Fibroblast of lung (primary cell): ENCODE results near the gene RBM27.

Experiments used
- CTCF ChIP-seq, 2 donors: IDR thresholded peaks in 1 of 2; conservative IDR thresholded peaks in 1 of 2; 1 replicate in 1 of 2; 2 replicates in 1 of 2; pipeline ENCODE4 v1.5.1; 2011 to 2012; ENCODE audit warnings: low read length in 2 of 2, control low read depth in 1 of 2, inconsistent platforms in 1 of 2, low read depth in 1 of 2, mild to moderate bottlenecking in 1 of 2
- EZH2 ChIP-seq: IDR thresholded peaks from 2 replicates; pipeline ENCODE4 v1.5.1; 2012; ENCODE audit warnings: low read length, control low read depth, mild to moderate bottlenecking; ENCODE audit errors: missing control alignments

- TF ChIP-seq CTCF (conservative IDR thresholded peaks at IDR 0.05 in 1 of 2, IDR thresholded peaks at IDR 0.05 in 1 of 2; ENCODE audit: low read depth in 1 of 2, low read length in 2 of 2): no peak
- no peak for TF ChIP-seq EZH2
Measured at GRCh38 chr5:146209714-146210113, 6.3 kb downstream of the RBM27 start.
